Brain microvascular endothelial cell (primary cell): Measurements from ENCODE around the gene BLCAP.

Experiments
- DNase-seq: peaks from one replicate; pipeline ENCODE4 v3.0.0-alpha.2; 2020
- H3K27ac ChIP-seq: fragments of 250-450 bp; sonication (Bioruptor Pico); 2 replicates; pipeline ENCODE4 v1.5.1; 2020; ENCODE audit warnings: mild to moderate bottlenecking, moderate library complexity
- H3K27me3 ChIP-seq: fragments of 250-450 bp; sonication (Bioruptor Pico); replicated peaks from 2 replicates; pipeline ENCODE4 v1.5.1; 2020; ENCODE audit warnings: mild to moderate bottlenecking
- H3K36me3 ChIP-seq: fragments of 250-450 bp; sonication (Bioruptor Pico); replicated peaks from 2 replicates; pipeline ENCODE4 v1.5.1; 2020; ENCODE audit warnings: mild to moderate bottlenecking
- H3K4me3 ChIP-seq: 2 replicates; pipeline ENCODE4 v1.5.1; 2011; ENCODE audit warnings: low read depth, mild to moderate bottlenecking, control low read depth, low read length, moderate library complexity
- CTCF ChIP-seq: IDR thresholded peaks from 2 replicates; pipeline ENCODE4 v1.5.1; 2011; ENCODE audit warnings: low read depth, mild to moderate bottlenecking, moderate library complexity, low read length, control low read depth, inconsistent platforms; ENCODE audit errors: missing control alignments
- in situ Hi-C: cut with HindIII; loops from 2 replicates; pipeline ENCODE4 v1.10.0; 2017; ENCODE audit warnings: low sequenced_read_pairs, low pct_ligation_motif_present

BLCAP gene

GRCh38 chr20:37500311-37500710 lies 27.4 kb downstream of the BLCAP start:
- Histone ChIP-seq H3K27ac (no peak overlapping the region), H3K27me3 (no peaks in the 10 kb centered on the region), H3K4me3 (no peak overlapping the region), H3K36me3 (no peaks in the 10 kb centered on the region)
- in situ Hi-C loops: no loop called here
- no peak for DNase-seq
- no peak for TF ChIP-seq CTCF

GRCh38 chr20:37498066-37498665 lies 29.5 kb downstream of the BLCAP start:
- no peaks in the 10 kb centered on the region for H3K27me3 ChIP-seq
- TF ChIP-seq CTCF: no peak
- no peak for DNase-seq

GRCh38 chr20:37494796-37495195 lies 32.9 kb downstream of the BLCAP start:
- no peaks in the 10 kb centered on the region for H3K36me3 ChIP-seq
- no peak for DNase-seq
- TF ChIP-seq CTCF: no peak
- no peaks in the 10 kb centered on the region for H3K27me3 ChIP-seq
- H3K27ac ChIP-seq: no peak overlapping the region
- in situ Hi-C loops: no loop called here
- no peak overlapping the region for H3K4me3 ChIP-seq

More at GRCh38 chr20:37498066-37498665, 29.5 kb downstream of the BLCAP start:
- no peak overlapping the region for H3K4me3 ChIP-seq
- H3K36me3 ChIP-seq: no peaks in the 10 kb centered on the region
- H3K27ac ChIP-seq: no peak overlapping the region
- in situ Hi-C loops: no loop called here

GRCh38 chr20:37494301-37494700 lies 33.4 kb downstream of the BLCAP start:
- in situ Hi-C loops: no loop called here
- no peak for TF ChIP-seq CTCF
- H3K27me3 ChIP-seq: no peaks in the 10 kb centered on the region
- H3K27ac ChIP-seq: no peak overlapping the region
- no peak for DNase-seq
- no peaks in the 10 kb centered on the region for H3K36me3 ChIP-seq
- H3K4me3 ChIP-seq: no peak overlapping the region

GRCh38 chr20:37492945-37493344 lies 34.7 kb downstream of the BLCAP start:
- Histone ChIP-seq H3K27me3 (no peaks in the 10 kb centered on the region), H3K4me3 (no peak overlapping the region), H3K36me3 (no peaks in the 10 kb centered on the region), H3K27ac (no peak overlapping the region)
- no peak for DNase-seq
- in situ Hi-C loops: no loop called here
- TF ChIP-seq CTCF: no peak

- Histone ChIP-seq H3K36me3 (no peaks in the 10 kb centered on the region), H3K27ac (no peak overlapping the region), H3K4me3 (no peak overlapping the region), H3K27me3 (no peaks in the 10 kb centered on the region)
- no peak for DNase-seq
- in situ Hi-C loops: no loop called here
- TF ChIP-seq CTCF: no peak
Observed at GRCh38 chr20:37492096-37492625, 35.5 kb downstream of the BLCAP start.
